Effector CD8-positive, alpha-beta T cell (primary cell): Measurements from ENCODE around the gene KCNK3.
"Not testable (repeated sequence)": the region's sequence is repeated elsewhere in the genome, so short reads cannot be mapped to it uniquely, and the experiment has no call there.

Experiments used
- DNase-seq: peaks from one replicate; lab custom pipeline; 2025; lab: John Stamatoyannopoulos, UW

KCNK3 gene

DNA sequence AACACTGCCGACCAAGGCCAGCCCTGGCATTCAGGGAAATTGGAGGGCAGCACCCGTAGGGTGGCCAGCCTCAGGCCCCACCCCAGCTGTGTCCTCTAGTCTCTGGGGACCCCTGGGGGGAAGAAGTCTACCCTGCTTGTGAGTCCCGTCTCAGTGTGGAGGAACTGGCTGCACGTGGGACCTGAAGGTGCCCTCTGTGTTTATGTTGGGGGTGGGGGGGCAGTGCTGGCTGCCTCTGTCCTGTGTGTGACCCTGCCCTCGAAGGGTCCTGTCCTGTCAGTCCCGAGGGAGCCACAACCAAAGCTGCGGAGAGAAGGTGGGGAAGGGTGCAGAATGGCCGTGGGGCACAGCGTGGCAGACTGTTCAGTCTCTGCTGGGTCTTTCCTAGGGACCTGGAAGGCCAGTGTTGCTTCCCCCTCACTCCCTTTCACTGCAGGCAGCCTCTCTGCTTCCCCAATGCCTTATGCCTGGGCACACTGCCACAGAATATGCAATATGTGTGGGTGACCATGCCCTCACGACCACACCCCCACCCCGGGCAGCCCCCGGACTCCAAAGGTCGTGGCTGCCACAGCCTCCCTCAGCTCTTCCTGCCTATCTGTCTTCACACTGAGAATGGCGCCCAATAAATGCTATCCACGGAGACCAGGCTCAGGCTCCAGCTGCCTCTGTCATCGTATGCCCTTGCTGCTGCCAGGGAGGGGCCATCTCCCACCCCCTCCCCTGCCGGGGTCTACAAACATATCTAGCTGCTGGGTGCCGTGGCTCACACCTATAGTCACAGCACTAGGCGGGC lies 38.2 kb downstream of the KCNK3 start:
- DNase-seq, result no peak

DNA sequence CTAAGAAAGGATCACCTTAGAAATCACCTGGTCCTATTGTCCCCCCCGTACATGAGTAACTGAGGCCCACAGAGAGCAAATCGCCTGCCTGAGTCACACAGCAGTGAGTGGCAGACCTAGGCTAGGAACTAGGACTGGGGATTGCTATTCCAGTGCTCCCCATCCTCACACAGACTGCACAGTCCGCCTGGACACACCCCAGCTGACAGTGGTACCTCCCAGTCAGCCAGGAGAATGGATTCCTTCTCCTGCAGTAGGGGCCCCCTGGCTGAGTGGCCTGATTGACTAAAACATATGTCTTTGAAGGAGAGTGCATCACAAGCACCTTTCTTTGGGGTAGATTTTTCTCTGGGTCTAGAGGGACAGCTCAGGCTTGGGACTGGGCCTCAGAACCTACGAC lies 39.2 kb downstream of the KCNK3 start:
- no peak for DNase-seq

GRCh38 chr2:26732446-26732845 lies 39.9 kb downstream of the KCNK3 start:
- no peak for DNase-seq

DNA sequence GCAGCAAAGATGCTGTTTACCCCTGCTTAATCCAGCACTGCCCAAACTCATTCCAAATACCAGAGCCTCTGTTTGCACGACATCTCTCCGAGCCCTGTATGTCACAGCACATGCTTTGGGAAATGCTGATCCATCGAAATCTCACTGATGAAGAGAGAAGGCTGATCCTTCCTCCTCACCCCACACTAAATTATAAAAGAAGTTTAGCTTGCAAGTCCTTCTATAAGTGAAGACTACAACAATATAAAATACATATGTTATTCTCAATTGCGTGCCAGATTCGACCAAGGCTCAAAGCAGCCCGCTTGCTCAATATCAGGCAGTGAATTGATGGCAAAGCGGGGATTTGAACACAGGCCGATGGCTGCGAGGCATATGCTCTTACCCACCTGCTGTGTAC lies 40.9 kb downstream of the KCNK3 start:
- DNase-seq, result no peak

DNA sequence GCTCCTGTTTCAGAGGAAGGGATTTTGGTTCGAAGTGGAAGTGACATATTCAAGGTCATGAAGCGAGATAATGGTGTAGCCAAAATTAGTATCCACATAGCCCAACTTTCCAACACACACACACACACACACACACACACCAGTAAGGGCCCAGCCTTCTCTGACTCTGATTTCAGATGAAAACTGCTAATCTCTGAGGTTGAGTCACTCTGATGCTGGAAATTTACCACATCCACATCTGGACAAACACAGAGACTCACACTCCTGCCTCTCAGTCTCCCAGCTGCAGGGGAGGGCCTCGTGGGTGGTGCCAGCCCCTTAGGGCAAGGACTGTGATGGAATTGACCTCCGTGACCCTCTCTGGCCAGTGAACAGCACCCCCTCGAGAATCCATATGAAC lies 42.6 kb downstream of the KCNK3 start:
- no peak for DNase-seq

GRCh38 chr2:26735883-26736588 lies 43.5 kb downstream of the KCNK3 start:
- no peak for DNase-seq

GRCh38 chr2:26737221-26737620 lies 44.7 kb downstream of the KCNK3 start:
- DNase-seq, result no peak

- DNase-seq, result no peak
These were observed 46.0 kb downstream of the KCNK3 start for GRCh38 chr2:26738481-26738880.

- no peak for DNase-seq
These were observed 47.0 kb downstream of the KCNK3 start for GRCh38 chr2:26739514-26739913.

GRCh38 chr2:26740346-26740745 lies 47.8 kb downstream of the KCNK3 start:
- DNase-seq, result no peak

- no peak for DNase-seq
These were observed 48.4 kb downstream of the KCNK3 start for GRCh38 chr2:26740890-26741302.

GRCh38 chr2:26742048-26742770 lies 49.7 kb downstream of the KCNK3 start:
- DNase-seq, result no peak

DNA sequence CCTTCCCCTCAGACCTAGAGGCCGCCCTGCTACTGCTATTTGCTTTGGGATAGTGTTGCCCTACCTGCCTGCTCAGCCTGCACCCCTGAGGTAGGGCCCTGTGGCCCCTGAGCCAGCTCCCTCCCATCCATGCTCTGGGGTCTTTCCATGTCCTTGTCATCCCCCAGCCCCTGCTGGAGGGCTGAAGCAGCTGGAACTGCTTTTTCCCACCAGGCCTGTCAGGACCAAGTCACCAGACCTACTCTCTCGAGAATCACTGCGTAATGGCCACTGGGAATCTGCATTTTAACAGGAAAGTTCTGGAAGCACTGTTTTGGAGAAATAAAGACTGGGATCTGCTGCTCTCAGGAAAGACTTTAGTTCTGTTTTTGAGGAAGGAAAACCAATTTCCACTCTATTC lies 51.3 kb downstream of the KCNK3 start:
- DNase-seq, result no peak

DNA sequence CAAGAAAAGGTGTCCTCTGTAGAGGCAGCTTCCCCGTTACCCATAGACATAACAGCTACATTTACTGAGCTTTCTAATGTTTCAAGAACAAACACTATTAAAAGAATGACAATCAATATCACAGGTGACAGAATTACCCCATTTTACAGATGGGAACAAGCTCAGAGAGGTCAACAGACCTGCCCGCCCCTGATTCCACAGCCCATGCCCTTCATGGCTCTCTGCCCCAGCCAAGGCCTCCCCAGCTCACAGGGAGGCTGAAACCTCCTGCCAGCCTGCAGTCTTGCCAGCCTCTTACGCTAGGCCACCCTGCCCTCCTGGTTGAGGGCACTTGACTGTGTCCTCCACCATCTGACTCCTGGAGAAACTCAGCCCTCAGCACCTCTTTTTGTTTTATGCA lies 52.4 kb downstream of the KCNK3 start:
- no peak for DNase-seq

GRCh38 chr2:26745609-26746327 lies 53.2 kb downstream of the KCNK3 start:
- peak; percentile 70 for DNase-seq

GRCh38 chr2:26746934-26747333 lies 54.4 kb downstream of the KCNK3 start:
- no peak for DNase-seq

DNA sequence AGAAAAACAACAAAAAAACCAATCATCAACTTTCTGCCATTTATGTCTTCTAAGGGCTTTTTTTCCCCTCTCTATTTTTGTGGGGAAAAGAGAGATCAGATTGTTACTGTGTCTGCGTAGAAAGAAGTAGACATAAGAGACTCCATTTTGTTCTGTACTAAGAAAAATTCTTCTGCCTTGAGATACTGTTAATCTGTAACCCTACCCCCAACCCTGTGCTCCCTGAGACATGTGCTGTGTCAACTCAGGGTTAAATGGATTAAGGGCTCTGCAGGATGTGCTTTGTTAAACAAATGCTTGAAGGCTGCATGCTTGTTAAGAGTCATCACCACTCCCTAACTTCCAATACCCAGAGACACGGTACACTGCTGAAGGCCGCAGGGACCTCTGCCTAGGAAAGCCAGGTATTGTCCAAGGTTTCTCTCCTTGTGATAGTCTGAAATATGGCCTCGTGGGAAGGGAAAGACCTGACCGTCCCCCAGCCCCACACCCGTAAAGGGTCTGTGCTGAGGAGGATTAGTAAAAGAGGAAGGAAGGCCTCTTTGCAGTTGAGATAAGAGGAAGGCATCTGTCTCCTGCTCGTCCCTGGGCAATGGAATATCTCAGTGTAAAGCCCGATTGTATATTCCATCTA lies 57.4 kb downstream of the KCNK3 start:
- DNase-seq, result not testable (repeated sequence)

DNA sequence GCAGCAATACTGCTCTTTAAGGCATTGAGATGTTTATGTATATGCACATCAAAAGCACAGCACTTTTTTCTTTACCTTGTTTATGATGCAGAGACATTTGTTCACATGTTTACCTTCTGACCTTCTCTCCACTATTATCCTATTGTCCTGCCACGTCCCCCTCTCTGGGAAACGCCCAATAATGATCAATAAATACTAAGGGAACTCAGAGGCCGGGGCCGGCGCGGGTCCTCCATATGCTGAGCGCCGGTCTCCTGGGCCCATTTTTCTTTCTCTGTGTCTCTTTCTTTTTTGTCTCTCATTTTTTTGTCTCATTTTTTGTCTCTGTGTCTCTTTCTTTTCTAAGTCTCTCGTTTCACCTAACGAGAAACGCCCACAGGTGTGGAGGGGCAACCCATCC lies 57.9 kb downstream of the KCNK3 start:
- DNase-seq, result not testable (repeated sequence)

DNA sequence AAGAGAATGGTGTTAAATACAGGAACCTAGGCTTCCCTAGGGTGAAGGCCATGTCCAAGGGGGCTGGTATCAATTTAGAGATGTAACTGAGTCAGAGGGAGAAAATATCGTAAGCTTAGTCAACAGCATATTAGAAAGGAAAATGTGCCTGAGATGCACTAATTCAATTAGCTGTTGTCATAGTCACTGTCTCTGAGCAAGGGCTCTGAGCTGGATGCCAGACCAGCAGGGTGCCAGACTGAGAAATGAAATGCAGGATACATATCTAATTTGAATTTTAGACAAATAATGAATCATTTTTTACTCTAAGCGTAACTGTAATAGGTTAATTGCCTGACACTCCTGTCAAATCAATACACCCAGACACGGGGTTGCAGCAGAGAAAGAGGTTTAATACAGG lies 60.1 kb downstream of the KCNK3 start:
- no peak for DNase-seq

DNA sequence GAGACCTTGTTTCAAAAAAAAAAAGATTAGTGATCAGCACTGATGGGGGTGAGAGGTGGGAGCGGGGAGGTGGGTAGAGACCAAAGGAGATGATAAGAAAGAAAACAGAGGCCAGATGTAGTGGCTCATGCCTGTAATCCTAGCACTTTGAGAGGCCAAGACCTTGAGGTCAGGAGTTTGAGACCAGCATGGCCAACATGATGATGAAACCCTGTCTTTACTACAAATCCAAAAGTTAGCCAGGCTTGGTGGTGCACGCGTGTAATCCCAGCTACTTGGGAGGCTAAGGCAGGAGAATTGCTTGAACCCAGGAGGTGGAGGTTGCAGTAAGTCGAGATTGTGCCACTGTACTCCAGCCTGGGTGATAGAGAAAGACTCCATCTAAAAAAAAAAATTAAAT lies 62.0 kb downstream of the KCNK3 start:
- DNase-seq, result no peak

- DNase-seq, result no peak
These were observed 62.6 kb downstream of the KCNK3 start for GRCh38 chr2:26754972-26755670.
